Osteocyte (in vitro differentiated cells): ENCODE data around the gene RTN3. TPM values are rescaled to one million over a fixed set of nuclear protein-coding genes. Genes with fewer than 3 reads are reported as not detected.
A peak's percentile ranks its signal among the peaks of the same experiment; 100 is the strongest.

Experiments
- DNase-seq: peaks from one replicate; pipeline ENCODE4 v3.0.0; 2021; ENCODE audit warnings: mixed read lengths; ENCODE audit not compliant: unreplicated experiment; ENCODE audit errors: extremely low spot score
- H3K27ac Mint-ChIP-seq: one replicate; pipeline ENCODE4 v1.8.0; 2021; ENCODE audit warnings: mild to moderate bottlenecking, mixed read lengths; ENCODE audit not compliant: unreplicated experiment
- H3K27me3 Mint-ChIP-seq: one replicate; pipeline ENCODE4 v1.8.0; 2021; ENCODE audit warnings: mixed read lengths; ENCODE audit not compliant: unreplicated experiment
- H3K36me3 Mint-ChIP-seq: one replicate; pipeline ENCODE4 v1.8.0; 2021; ENCODE audit warnings: mixed read lengths; ENCODE audit not compliant: unreplicated experiment
- H3K4me1 Mint-ChIP-seq: one replicate; pipeline ENCODE4 v1.8.0; 2021; ENCODE audit warnings: mixed read lengths; ENCODE audit not compliant: unreplicated experiment
- H3K4me3 Mint-ChIP-seq: one replicate; pipeline ENCODE4 v1.8.0; 2021; ENCODE audit warnings: mild to moderate bottlenecking, moderate library complexity, mixed read lengths; ENCODE audit not compliant: unreplicated experiment
- H3K9me3 Mint-ChIP-seq: one replicate; pipeline ENCODE4 v1.8.0; 2021; ENCODE audit warnings: mixed read lengths; ENCODE audit not compliant: unreplicated experiment
- CTCF ChIP-seq: fragments of 200-600 bp; sonication (generic); IDR thresholded peaks from 2 replicates; pipeline ENCODE4 v1.5.0; 2021; ENCODE audit warnings: antibody characterized with exemption, mild to moderate bottlenecking, moderate library complexity
- total RNA-seq: library from RNA; stranded (reverse); gene quantifications from 2 replicates; pipeline ENCODE4 v1.2.1, GENCODE V29; 2021

RTN3 gene
- total RNA-seq, 1 donor from 2014 or later: 109 TPM

- Mint-ChIP-seq H3K9me3 (no peaks in the 10 kb centered on the region), H3K36me3 (peaks cover 25% of the 10 kb centered on the region), H3K4me3 (no peak overlapping the region), H3K27me3 (no peaks in the 10 kb centered on the region), H3K27ac (no peak overlapping the region), H3K4me1 (peaks cover 11% of the 10 kb centered on the region)
- DNase-seq: no peak
- TF ChIP-seq CTCF: no peak
Observed at GRCh38 chr11:63756919-63757761, 75.8 kb downstream of the RTN3 start.

- Mint-ChIP-seq H3K4me1 (peaks cover 16% of the 10 kb centered on the region), H3K4me3 (no peak overlapping the region), H3K27me3 (no peaks in the 10 kb centered on the region), H3K27ac (no peak overlapping the region), H3K9me3 (no peaks in the 10 kb centered on the region), H3K36me3 (peaks cover 16% of the 10 kb centered on the region)
- DNase-seq: no peak
- TF ChIP-seq CTCF: no peak
Observed at GRCh38 chr11:63760487-63761079, 79.3 kb downstream of the RTN3 start.

- peaks cover 21% of the 10 kb centered on the region for H3K4me1 Mint-ChIP-seq
- H3K9me3 Mint-ChIP-seq: no peaks in the 10 kb centered on the region
- DNase-seq: no peak
- TF ChIP-seq CTCF: no peak
- H3K36me3 Mint-ChIP-seq: peaks cover 16% of the 10 kb centered on the region
- H3K27ac Mint-ChIP-seq: peak overlapping the region; percentile 23
- H3K4me3 Mint-ChIP-seq: no peak overlapping the region
- no peaks in the 10 kb centered on the region for H3K27me3 Mint-ChIP-seq
Observed at GRCh38 chr11:63761188-63761587, 79.9 kb downstream of the RTN3 start.

- peaks cover 17% of the 10 kb centered on the region for H3K36me3 Mint-ChIP-seq
- H3K9me3 Mint-ChIP-seq: no peaks in the 10 kb centered on the region
- H3K4me3 Mint-ChIP-seq: no peak overlapping the region
- H3K27me3 Mint-ChIP-seq: no peaks in the 10 kb centered on the region
- TF ChIP-seq CTCF: no peak
- H3K27ac Mint-ChIP-seq: peak overlapping the region; percentile 42
- peaks cover 29% of the 10 kb centered on the region for H3K4me1 Mint-ChIP-seq
- DNase-seq: no peak
Observed at GRCh38 chr11:63761931-63762653, 80.8 kb downstream of the RTN3 start.
